H54 (cell line): ENCODE results near the gene DYNLT1.
"Not testable (repeated sequence)": the region's sequence is repeated elsewhere in the genome, so short reads cannot be mapped to it uniquely, and the experiment has no call there.

Experiments
- DNase-seq: peaks from one replicate; pipeline ENCODE4 v3.0.0; 2011; ENCODE audit warnings: low spot score, mixed read lengths; ENCODE audit not compliant: insufficient read length
- FAIRE-seq: peaks from 3 replicates; lab custom pipeline; 2011; peaks lifted over from hg19 to GRCh38; lab: Jason Lieb, UNC
- POLR2A ChIP-seq: IDR thresholded peaks from 2 replicates; pipeline ENCODE4 v1.6.1; 2011; ENCODE audit warnings: low read depth, mild to moderate bottlenecking, low read length

Gene DYNLT1

GRCh38 chr6:158611541-158612370 lies 32.8 kb downstream of the DYNLT1 start:
- TF ChIP-seq POLR2A: no peak
- DNase-seq (no peak), FAIRE-seq (no peak)

GRCh38 chr6:158611039-158611438 lies 33.5 kb downstream of the DYNLT1 start:
- no peak for DNase-seq
- no peak for FAIRE-seq
- no peak for TF ChIP-seq POLR2A

GRCh38 chr6:158610319-158610968 lies 34.1 kb downstream of the DYNLT1 start:
- no peak for TF ChIP-seq POLR2A
- FAIRE-seq: no peak
- no peak for DNase-seq

GRCh38 chr6:158609455-158610155 lies 34.9 kb downstream of the DYNLT1 start:
- DNase-seq: no peak
- TF ChIP-seq POLR2A: no peak
- no peak for FAIRE-seq

- no peak for DNase-seq
- TF ChIP-seq POLR2A: no peak
- no peak for FAIRE-seq
Observed at GRCh38 chr6:158608221-158608620, 36.3 kb downstream of the DYNLT1 start.

GRCh38 chr6:158607411-158608170 lies 37.0 kb downstream of the DYNLT1 start:
- FAIRE-seq (no peak), DNase-seq (no peak)
- no peak for TF ChIP-seq POLR2A

GRCh38 chr6:158606935-158607334 lies 37.6 kb downstream of the DYNLT1 start:
- no peak for TF ChIP-seq POLR2A
- no peak for FAIRE-seq
- DNase-seq: no peak

- not testable (repeated sequence) for FAIRE-seq, DNase-seq
Observed at GRCh38 chr6:158606011-158606410, 38.5 kb downstream of the DYNLT1 start.

GRCh38 chr6:158605266-158605878 lies 39.2 kb downstream of the DYNLT1 start:
- no peak for FAIRE-seq
- no peak for TF ChIP-seq POLR2A
- DNase-seq: peak; percentile 30

- DNase-seq: no peak
- no peak for FAIRE-seq
- no peak for TF ChIP-seq POLR2A
Observed at GRCh38 chr6:158604048-158604406, 40.5 kb downstream of the DYNLT1 start.

GRCh38 chr6:158603261-158604047 lies 41.1 kb downstream of the DYNLT1 start:
- DNase-seq: no peak
- no peak for TF ChIP-seq POLR2A
- no peak for FAIRE-seq

GRCh38 chr6:158599635-158600034 lies 44.9 kb downstream of the DYNLT1 start:
- DNase-seq (no peak), FAIRE-seq (no peak)
- TF ChIP-seq POLR2A: no peak
